ENCODE results near the gene PDZRN4.

Gene PDZRN4

DNA sequence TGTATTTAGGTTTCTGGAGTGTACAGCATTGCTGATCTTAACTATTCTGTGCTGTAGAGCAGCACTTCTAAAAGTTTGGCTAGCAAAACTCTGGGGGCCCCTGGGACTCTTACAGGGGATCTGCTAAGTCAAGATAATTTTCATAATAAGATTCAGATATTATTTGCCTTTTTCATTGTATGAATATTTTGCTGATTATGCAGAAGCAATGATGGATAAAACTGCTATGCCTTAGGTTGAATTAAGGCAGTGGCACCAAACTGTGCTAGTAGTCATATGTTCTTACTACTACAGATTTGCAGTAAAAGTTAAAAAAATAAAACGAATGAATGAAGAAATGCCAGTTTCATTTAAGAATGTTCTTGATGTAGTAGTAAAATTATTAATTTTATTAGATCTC is 160.1 kb downstream of the PDZRN4 start:
- no peak overlapping the region for H3K4me3 ChIP-seq (replicated peaks; ENCODE audit: low read depth, low read length)
- TF ChIP-seq, protein P1, sequence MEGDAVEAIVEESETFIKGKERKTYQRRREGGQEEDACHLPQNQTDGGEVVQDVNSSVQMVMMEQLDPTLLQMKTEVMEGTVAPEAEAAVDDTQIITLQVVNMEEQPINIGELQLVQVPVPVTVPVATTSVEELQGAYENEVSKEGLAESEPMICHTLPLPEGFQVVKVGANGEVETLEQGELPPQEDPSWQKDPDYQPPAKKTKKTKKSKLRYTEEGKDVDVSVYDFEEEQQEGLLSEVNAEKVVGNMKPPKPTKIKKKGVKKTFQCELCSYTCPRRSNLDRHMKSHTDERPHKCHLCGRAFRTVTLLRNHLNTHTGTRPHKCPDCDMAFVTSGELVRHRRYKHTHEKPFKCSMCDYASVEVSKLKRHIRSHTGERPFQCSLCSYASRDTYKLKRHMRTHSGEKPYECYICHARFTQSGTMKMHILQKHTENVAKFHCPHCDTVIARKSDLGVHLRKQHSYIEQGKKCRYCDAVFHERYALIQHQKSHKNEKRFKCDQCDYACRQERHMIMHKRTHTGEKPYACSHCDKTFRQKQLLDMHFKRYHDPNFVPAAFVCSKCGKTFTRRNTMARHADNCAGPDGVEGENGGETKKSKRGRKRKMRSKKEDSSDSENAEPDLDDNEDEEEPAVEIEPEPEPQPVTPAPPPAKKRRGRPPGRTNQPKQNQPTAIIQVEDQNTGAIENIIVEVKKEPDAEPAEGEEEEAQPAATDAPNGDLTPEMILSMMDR (IDR thresholded peaks at IDR 0.05; ENCODE audit: low read length, missing control alignments), result no peak
- DNase-seq (ENCODE audit: low read depth), result no peak

DNA sequence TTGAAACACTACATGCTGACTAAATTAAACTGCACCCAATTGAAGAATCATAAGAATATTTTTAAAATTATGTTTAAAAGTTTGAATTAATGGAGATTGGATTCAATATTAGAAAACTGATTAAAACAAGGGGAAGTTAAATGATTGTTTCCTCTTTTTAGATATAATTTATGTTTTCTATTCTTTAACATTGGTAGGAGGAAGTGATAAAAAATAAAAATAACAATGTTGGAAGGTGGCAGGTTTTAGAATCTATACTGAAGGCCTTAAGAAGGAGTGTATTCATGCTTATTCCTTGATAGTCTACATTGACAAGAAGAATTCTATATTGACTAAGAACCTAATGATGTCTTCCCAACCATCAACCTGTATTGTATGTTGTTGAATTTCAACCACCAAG is 168.1 kb downstream of the PDZRN4 start:
- no peak overlapping the region for H3K4me3 ChIP-seq (replicated peaks; ENCODE audit: low read depth, low read length)
- no peak for DNase-seq (ENCODE audit: low read depth)
- TF ChIP-seq, protein P1 (IDR thresholded peaks at IDR 0.05; ENCODE audit: low read length, missing control alignments), result no peak

- DNase-seq (ENCODE audit: low read depth), result no peak
- TF ChIP-seq, protein P1 (IDR thresholded peaks at IDR 0.05; ENCODE audit: low read length, missing control alignments), result no peak
- no peak overlapping the region for H3K4me3 ChIP-seq (replicated peaks; ENCODE audit: low read depth, low read length)
Measured at GRCh38 chr12:41361738-41362137, 173.6 kb downstream of the PDZRN4 start.

DNA sequence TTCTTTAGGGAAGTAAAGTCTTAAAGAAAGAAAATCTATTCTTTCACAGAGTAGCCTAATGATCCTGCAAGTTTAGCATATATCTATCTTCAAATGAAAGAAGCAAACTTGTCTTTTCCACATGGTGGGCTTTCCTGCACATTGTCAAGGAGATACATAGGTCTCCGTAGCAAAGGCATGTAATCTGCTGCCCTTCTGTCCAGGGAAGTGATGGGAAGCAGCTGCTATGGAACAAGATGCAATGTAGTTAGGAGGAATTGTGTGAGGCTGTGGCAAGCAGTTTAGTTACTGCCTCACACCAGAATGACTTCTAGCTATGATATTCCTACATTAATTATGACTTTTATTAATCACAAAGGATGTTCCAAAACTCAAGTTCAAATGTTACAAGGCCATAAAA is 174.4 kb downstream of the PDZRN4 start:
- TF ChIP-seq, protein P1 (IDR thresholded peaks at IDR 0.05; ENCODE audit: low read length, missing control alignments), result no peak
- no peak overlapping the region for H3K4me3 ChIP-seq (replicated peaks; ENCODE audit: low read depth, low read length)
- no peak for DNase-seq (ENCODE audit: low read depth)

GRCh38 chr12:41362931-41363330 is 174.8 kb downstream of the PDZRN4 start:
- TF ChIP-seq, protein P1 (IDR thresholded peaks at IDR 0.05; ENCODE audit: low read length, missing control alignments), result no peak
- H3K4me3 ChIP-seq (replicated peaks; ENCODE audit: low read depth, low read length), result no peak overlapping the region
- no peak for DNase-seq (ENCODE audit: low read depth)

GRCh38 chr12:41364211-41364610 is 176.1 kb downstream of the PDZRN4 start:
- TF ChIP-seq, protein P1 (IDR thresholded peaks at IDR 0.05; ENCODE audit: low read length, missing control alignments), result no peak
- no peak for DNase-seq (ENCODE audit: low read depth)
- H3K4me3 ChIP-seq (replicated peaks; ENCODE audit: low read depth, low read length), result no peak overlapping the region

DNA sequence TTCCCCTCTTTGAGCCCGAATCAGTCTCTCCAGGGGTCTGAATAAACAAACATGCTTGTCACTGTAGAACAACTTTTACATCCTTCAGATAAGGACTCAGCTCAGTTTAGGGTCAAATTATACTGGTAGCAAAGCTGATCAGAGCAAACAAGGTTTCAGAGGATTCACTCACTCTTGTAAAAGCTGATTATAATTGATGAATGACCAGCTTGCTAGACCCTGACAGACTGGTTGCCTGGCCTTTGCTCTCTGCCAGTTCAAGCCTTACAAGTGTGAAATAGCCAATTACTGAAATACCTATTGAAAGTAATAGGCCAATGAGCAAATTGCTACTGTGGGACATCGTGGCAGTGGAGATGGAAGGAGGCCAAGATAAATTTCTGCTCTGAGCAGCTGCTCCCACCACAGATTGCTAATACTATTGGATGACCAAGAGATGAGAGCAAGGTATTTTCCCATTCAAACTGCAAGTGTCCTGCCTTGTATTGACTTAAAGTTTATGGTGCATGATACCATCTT is 177.6 kb downstream of the PDZRN4 start:
- TF ChIP-seq, protein P1 (IDR thresholded peaks at IDR 0.05; ENCODE audit: low read length, missing control alignments), result no peak
- no peak overlapping the region for H3K4me3 ChIP-seq (replicated peaks; ENCODE audit: low read depth, low read length)
- no peak for DNase-seq (ENCODE audit: low read depth)

Data from fibroblast of pulmonary artery (primary cell).